ENCODE measurements around the gene COLEC11. TPM values are rescaled to one million over a fixed set of nuclear protein-coding genes. Genes with fewer than 3 reads are reported as not detected.

The COLEC11 gene
- total and polyA plus RNA-seq, 10 of the 15 experiments (the other 5 are each of a cell fraction or from before 2014, with no cell fraction given) = 0.08 to 0.74 (median 0.14) TPM; not detected in 4

DNA sequence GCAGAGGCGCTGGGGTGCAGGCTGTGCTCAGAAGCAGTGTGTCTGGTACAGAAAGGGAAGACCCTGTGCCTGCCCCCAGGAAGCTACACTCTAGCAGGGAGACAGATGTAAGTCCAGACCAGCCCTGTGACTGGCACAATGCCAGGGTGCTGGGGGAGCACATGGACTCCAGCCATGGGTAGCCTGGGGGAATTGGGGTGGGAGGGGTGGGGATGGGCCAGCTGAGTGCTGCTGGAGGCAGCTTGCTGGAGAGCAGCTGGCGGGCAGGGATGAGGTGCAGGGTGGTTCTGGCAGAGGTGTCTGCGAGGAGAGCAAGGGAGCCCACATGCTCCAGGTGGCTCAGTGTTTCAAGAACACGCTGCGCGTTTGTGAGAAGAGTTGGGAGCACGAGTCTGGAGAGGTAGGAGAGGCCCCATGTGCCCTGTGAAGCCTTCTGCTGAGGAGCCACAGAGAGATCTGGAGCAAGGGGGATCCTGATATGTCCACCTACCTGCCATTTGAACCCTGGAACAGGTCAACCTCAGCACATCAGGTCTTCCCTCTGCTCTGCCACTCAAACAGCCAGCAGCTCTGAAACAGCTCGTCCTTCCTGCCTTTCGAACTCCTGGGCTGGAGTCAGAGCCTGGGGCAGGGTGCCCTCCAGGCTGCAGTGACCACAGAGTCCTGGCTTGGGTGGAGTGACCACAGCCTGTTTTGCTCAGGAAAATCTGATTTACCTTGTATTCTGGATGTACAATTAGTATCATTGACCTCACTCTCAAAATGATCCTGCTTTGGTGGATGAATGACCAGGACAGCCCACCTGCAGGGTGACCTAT lies 78.2 kb downstream of the COLEC11 start:
- TF ChIP-seq HDGF (IDR thresholded peaks at IDR 0.05) = no peak
- TF ChIP-seq HDAC2 (IDR thresholded peaks at IDR 0.05) = no peak
- no peak for TF ChIP-seq BCLAF1 (IDR thresholded peaks at IDR 0.05)
- no peak for TF ChIP-seq SMARCA5 (IDR thresholded peaks at IDR 0.05)
- TF ChIP-seq, protein P1, sequence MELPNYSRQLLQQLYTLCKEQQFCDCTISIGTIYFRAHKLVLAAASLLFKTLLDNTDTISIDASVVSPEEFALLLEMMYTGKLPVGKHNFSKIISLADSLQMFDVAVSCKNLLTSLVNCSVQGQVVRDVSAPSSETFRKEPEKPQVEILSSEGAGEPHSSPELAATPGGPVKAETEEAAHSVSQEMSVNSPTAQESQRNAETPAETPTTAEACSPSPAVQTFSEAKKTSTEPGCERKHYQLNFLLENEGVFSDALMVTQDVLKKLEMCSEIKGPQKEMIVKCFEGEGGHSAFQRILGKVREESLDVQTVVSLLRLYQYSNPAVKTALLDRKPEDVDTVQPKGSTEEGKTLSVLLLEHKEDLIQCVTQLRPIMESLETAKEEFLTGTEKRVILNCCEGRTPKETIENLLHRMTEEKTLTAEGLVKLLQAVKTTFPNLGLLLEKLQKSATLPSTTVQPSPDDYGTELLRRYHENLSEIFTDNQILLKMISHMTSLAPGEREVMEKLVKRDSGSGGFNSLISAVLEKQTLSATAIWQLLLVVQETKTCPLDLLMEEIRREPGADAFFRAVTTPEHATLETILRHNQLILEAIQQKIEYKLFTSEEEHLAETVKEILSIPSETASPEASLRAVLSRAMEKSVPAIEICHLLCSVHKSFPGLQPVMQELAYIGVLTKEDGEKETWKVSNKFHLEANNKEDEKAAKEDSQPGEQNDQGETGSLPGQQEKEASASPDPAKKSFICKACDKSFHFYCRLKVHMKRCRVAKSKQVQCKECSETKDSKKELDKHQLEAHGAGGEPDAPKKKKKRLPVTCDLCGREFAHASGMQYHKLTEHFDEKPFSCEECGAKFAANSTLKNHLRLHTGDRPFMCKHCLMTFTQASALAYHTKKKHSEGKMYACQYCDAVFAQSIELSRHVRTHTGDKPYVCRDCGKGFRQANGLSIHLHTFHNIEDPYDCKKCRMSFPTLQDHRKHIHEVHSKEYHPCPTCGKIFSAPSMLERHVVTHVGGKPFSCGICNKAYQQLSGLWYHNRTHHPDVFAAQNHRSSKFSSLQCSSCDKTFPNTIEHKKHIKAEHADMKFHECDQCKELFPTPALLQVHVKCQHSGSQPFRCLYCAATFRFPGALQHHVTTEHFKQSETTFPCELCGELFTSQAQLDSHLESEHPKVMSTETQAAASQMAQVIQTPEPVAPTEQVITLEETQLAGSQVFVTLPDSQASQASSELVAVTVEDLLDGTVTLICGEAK (IDR thresholded peaks at IDR 0.05; ENCODE audit: borderline replicate concordance) = no peak
- no peak for TF ChIP-seq POLR2A (IDR thresholded peaks at IDR 0.05; ENCODE audit: low read depth, low read length)
- TF ChIP-seq, protein P2, sequence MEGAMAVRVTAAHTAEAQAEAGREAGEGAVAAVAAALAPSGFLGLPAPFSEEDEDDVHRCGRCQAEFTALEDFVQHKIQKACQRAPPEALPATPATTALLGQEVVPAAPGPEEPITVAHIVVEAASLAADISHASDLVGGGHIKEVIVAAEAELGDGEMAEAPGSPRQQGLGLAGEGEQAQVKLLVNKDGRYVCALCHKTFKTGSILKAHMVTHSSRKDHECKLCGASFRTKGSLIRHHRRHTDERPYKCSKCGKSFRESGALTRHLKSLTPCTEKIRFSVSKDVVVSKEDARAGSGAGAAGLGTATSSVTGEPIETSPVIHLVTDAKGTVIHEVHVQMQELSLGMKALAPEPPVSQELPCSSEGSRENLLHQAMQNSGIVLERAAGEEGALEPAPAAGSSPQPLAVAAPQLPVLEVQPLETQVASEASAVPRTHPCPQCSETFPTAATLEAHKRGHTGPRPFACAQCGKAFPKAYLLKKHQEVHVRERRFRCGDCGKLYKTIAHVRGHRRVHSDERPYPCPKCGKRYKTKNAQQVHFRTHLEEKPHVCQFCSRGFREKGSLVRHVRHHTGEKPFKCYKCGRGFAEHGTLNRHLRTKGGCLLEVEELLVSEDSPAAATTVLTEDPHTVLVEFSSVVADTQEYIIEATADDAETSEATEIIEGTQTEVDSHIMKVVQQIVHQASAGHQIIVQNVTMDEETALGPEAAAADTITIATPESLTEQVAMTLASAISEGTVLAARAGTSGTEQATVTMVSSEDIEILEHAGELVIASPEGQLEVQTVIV (IDR thresholded peaks at IDR 0.05; ENCODE audit: borderline replicate concordance, partially characterized antibody) = no peak
- TF ChIP-seq WRNIP1 (IDR thresholded peaks at IDR 0.05; ENCODE audit: borderline replicate concordance, low read depth, low read length) = no peak
- TF ChIP-seq TCF7 (IDR thresholded peaks at IDR 0.05; ENCODE audit: borderline replicate concordance) = no peak
- TF ChIP-seq JUNB (IDR thresholded peaks at IDR 0.05) = no peak
- no peak for TF ChIP-seq YY1 (IDR thresholded peaks at IDR 0.05; ENCODE audit: low read depth, low read length)
- ATAC-seq (no peak), DNase-seq (ENCODE audit: low read depth, low spot score) (no peak), FAIRE-seq (no peak)
- WGBS (ENCODE audit: insufficient coverage, insufficient replicate concordance, low lambda C conversion rate, missing lambda C conversion rate) = 51% methylated on average over 9 of the region's 9 CpGs
- Histone ChIP-seq H4K20me1 (ENCODE audit: control insufficient read depth, insufficient read depth) (no peaks in the 10 kb centered on the region), H3K4me2 (ENCODE audit: control insufficient read depth, insufficient read depth) (no peak overlapping the region), H3K36me3 (ENCODE audit: control insufficient read depth in 2 of 2, insufficient read depth in 2 of 2, low read length in 1 of 2) (no peaks in the 10 kb centered on the region), H2AFZ (ENCODE audit: control insufficient read depth, low read depth, low read length) (no peak overlapping the region), H3K27me3 (replicated peaks in 1 of 2; ENCODE audit: control insufficient read depth in 2 of 2, insufficient read depth in 2 of 2, low read length in 1 of 2) (peaks cover 0 to 3% of the 10 kb centered on the region in 2 experiments; a peak in 2 of 4 replicates), H3K4me3 (no peak overlapping the region), H3K79me2 (ENCODE audit: control insufficient read depth, insufficient read depth, low read length) (no peaks in the 10 kb centered on the region), H3K4me1 (ENCODE audit: control insufficient read depth, insufficient read depth, low read length) (no peaks in the 10 kb centered on the region), H3K9me3 (replicated peaks; ENCODE audit: control insufficient read depth, insufficient read depth, low read length) (no peaks in the 10 kb centered on the region), H3K27ac (ENCODE audit: control insufficient read depth, insufficient read depth) (no peak overlapping the region), H3K9ac (ENCODE audit: control insufficient read depth, insufficient read depth, low read length) (no peak overlapping the region)
- POLR2A ChIA-PET = no interaction called here
- no TSS peak for BruUV-seq (replicated peaks)
- in situ Hi-C loops (cut with MboI) = no loop called here
- RAD21 ChIA-PET (ENCODE audit: unreplicated experiment) = no interaction called here
- CTCF ChIA-PET = no interaction called here
- SMC1A ChIA-PET (ENCODE audit: uncharacterized antibody, unreplicated experiment) = no interaction called here
- intact Hi-C loops (cut with micrococcal nuclease; ENCODE audit: unreplicated experiment) = no loop called here

Data from GM12878 (cell line).